Measurements from ENCODE around the gene MRI1.

MRI1 gene

DNA sequence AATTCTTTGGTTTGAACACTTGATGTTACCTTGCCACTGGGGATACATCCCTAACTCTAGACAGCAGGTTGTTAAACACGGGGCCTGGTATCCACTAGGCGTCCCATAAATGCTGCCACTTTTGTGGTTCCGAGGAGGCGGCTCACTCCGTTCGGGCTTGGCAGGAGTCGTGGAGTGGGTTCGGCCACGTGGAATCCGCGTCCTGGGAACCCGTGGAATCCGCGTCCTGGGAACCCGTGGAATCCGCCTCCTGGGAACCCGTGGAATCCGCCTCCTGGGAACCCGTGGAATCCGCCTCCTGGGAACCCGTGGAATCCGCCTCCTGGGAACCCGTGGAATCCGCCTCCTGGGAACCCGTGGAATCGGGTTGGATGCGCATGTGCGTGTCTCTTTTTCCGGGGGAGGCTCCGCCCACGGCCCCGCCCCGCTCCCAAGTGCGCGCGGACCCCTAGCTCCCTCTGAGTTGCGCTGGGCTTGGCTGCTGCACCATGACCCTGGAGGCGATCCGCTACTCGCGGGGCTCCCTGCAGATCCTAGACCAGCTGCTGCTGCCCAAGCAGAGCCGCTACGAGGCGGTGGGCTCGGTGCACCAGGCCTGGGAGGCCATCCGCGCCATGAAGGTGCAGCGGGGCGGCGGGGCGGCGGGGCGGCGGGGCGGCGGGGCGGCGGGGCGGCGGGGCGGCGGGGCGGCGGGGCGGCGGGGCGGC, at the start of gene MRI1:
TSS of gene MRI1 (plus strand) at position 422 of the 707 bp plus-strand sequence. CDS start at position 489, 67 bp downstream.
- peak within 1 kb of the TSS; percentile 89 for H3K4me3 ChIP-seq (ENCODE audit: low read depth, low read length)
- DNase-seq (ENCODE audit: low read depth), result peak; percentile 70

DNA sequence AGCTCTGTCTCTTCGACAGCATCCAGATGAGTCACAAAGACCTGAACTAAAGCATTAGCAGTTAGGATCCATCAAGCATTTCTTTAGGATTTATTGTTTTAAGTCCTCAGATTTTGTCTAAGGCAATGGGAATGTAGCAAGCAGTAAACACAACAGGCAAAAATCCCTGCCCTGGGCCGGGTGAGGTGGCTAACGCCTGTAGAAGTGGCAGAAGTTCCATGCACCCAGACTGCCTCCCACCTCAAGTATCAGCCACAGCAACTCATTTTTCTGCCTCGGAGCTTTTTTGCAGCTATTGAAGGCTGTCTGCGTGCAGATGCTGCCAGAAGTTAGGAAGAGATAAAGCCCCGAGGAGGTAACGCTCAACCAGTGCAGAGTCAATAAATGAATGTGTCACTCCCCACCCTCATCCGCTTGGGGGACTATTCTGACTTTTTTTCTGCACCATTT, 47.1 kb upstream of the MRI1 start:
- TF ChIP-seq, protein P1, sequence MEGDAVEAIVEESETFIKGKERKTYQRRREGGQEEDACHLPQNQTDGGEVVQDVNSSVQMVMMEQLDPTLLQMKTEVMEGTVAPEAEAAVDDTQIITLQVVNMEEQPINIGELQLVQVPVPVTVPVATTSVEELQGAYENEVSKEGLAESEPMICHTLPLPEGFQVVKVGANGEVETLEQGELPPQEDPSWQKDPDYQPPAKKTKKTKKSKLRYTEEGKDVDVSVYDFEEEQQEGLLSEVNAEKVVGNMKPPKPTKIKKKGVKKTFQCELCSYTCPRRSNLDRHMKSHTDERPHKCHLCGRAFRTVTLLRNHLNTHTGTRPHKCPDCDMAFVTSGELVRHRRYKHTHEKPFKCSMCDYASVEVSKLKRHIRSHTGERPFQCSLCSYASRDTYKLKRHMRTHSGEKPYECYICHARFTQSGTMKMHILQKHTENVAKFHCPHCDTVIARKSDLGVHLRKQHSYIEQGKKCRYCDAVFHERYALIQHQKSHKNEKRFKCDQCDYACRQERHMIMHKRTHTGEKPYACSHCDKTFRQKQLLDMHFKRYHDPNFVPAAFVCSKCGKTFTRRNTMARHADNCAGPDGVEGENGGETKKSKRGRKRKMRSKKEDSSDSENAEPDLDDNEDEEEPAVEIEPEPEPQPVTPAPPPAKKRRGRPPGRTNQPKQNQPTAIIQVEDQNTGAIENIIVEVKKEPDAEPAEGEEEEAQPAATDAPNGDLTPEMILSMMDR (conservative IDR thresholded peaks at IDR 0.05; ENCODE audit: low read depth, low read length), result no peak
- DNase-seq (ENCODE audit: low read depth), result no peak
- H3K4me3 ChIP-seq (ENCODE audit: low read depth, low read length), result no peak overlapping the region

More for the DNA sequence above, at the start of gene MRI1:
- TF ChIP-seq, protein P1 (conservative IDR thresholded peaks at IDR 0.05; ENCODE audit: low read depth, low read length), result no peak

DNA sequence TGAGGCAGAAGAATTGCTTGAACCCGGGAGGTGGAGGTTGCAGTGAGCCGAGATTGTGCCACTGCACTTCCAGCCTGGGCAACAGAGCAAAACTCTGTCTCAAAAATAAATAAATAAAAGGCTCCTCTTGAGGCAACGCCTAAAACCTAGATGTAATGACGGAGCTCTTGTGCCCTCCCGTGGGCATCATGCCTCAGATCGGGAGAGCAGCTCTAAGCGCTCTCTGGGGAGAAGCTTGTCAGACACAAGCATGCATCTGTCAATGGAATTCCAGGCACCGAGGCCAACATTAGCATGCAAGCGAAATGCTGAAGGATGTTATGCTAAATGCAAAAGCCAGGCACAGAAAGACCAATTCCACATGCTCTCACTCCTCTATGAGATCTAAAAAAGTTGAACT, 45.6 kb upstream of the MRI1 start:
- TF ChIP-seq, protein P1 (conservative IDR thresholded peaks at IDR 0.05; ENCODE audit: low read depth, low read length), result peak; percentile 28
- DNase-seq (ENCODE audit: low read depth), result peak; percentile 48
- H3K4me3 ChIP-seq (ENCODE audit: low read depth, low read length), result no peak overlapping the region

DNA sequence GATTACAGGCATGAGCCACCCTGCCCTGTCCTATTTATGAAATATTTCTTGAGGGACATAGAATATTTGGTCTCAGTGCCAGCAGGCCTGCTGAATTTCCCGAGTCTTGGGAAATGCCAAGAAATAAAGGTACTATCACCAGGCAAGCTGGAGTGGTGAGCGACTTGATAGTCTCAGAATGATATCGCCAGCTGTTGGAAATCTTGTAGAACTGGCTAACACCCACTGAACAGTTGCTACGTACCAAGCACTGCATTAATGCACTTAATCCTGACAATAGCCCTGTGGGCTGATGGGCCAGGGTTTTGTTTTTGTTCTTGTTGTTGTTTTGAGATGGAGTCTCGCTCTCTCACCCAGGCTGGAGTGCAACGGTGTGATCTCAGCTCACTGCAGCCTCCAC, 42.2 kb upstream of the MRI1 start:
- no peak for DNase-seq (ENCODE audit: low read depth)
- TF ChIP-seq, protein P1 (conservative IDR thresholded peaks at IDR 0.05; ENCODE audit: low read depth, low read length), result no peak

DNA sequence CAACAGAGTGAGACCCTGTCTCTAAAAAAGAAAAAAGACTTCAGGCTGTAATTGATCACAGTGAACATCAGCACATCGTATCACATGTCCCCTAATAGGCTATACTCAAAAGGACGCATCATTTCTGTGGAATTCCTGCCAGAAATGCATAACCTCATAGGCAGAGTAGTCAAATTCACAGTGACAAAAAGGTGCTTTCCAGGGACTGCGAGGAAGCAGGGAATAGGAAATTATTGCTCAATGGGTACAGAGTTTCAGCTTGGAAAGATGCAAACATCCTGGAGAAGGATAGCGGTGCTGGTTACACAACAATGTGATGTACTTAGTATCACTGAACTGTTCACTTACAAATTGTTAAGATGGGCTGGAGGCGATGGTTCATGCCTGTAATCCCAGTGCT, 41.1 kb upstream of the MRI1 start:
- DNase-seq (ENCODE audit: low read depth), result peak; percentile 19
- TF ChIP-seq, protein P1 (conservative IDR thresholded peaks at IDR 0.05; ENCODE audit: low read depth, low read length), result no peak
- no peak overlapping the region for H3K4me3 ChIP-seq (ENCODE audit: low read depth, low read length)

More for the DNA sequence above, 42.2 kb upstream of the MRI1 start:
- no peak overlapping the region for H3K4me3 ChIP-seq (ENCODE audit: low read depth, low read length)

DNA sequence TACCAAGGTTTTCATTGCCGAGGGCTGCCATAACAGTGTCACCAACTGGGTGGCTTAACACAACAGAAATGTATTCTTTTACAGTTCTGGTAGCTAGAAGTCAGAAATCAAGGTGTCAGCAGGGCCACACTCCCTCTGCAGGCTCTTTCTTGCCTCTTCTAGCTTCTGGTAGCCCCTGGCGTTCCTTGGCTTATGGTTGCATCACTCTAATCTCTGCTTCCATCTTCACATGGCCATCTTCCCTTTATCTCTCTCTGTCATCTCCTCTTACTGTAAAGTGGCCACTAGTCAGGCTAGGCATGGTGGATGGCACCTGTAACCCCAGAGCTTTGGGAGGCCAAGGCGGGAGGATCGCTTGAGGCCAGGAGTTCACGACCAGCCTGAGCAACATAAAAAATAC, 38.0 kb upstream of the MRI1 start:
- TF ChIP-seq, protein P1 (conservative IDR thresholded peaks at IDR 0.05; ENCODE audit: low read depth, low read length), result no peak
- no peak for DNase-seq (ENCODE audit: low read depth)
- H3K4me3 ChIP-seq (ENCODE audit: low read depth, low read length), result no peak overlapping the region

DNA sequence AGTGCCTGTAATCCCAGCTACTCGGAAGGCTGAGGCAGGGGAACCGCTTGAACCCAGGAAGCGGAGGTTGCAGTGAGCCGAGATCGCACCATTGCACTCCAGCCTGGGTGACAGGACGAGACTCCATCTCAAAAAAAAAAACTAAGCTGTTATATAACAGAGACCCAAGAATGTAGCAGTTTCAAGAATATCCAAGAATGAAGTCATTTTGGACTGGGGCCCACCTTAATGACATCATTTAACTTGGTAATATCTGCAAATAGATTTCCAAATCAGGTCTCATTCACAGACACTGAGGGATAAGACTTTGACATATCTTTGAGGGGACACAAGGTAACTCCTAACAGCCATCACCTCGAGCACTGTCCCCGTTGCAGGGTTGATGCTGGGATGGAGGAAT, 36.5 kb upstream of the MRI1 start:
- TF ChIP-seq, protein P1 (conservative IDR thresholded peaks at IDR 0.05; ENCODE audit: low read depth, low read length), result no peak
- DNase-seq (ENCODE audit: low read depth), result peak; percentile 47
- no peak overlapping the region for H3K4me3 ChIP-seq (ENCODE audit: low read depth, low read length)
